A549 (cell line): ENCODE measurements around the gene CLP1.

Source experiments
- CEBPB ChIP-seq, 2 experiments: fragments of >200 bp in 1 of 2; sonication (Bioruptor Twin) in 1 of 2; formaldehyde crosslinking in 1 of 2; IDR thresholded peaks; 2 replicates each; pipeline ENCODE4 v1.6.1; 2012 to 2016
- CTCF ChIP-seq: fragments of >200 bp; sonication (Bioruptor Twin); formaldehyde crosslinking; IDR thresholded peaks from 3 replicates; pipeline ENCODE4 v1.5.1; 2016
- E2F6 ChIP-seq: IDR thresholded peaks from 2 replicates; pipeline ENCODE4 v1.6.1; 2012; ENCODE audit warnings: low read depth, borderline replicate concordance
- EHMT2 ChIP-seq: fragments of 200-600 bp; sonication (generic); IDR thresholded peaks from 2 replicates; pipeline ENCODE4 v1.6.1; 2016; ENCODE audit warnings: antibody characterized with exemption, low read depth, mild to moderate bottlenecking, moderate library complexity
- EP300 ChIP-seq, 2 experiments: fragments of >200 bp; sonication (Bioruptor Twin); formaldehyde crosslinking; IDR thresholded peaks; 2 replicates in 1 of 2; 3 replicates in 1 of 2; pipeline ENCODE4 v1.6.1; 2016 to 2017
- FOSB ChIP-seq: fragments of 250-450 bp; sonication (Bioruptor Pico); IDR thresholded peaks from 2 replicates; pipeline ENCODE4 v1.5.0; 2020; ENCODE audit warnings: mild to moderate bottlenecking, moderate library complexity
- FOXS1 ChIP-seq: fragments of 250-450 bp; sonication (Bioruptor Pico); IDR thresholded peaks from 2 replicates; pipeline ENCODE4 v1.5.0; 2020; ENCODE audit warnings: mild to moderate bottlenecking, moderate library complexity
- HEYL ChIP-seq: fragments of 250-450 bp; sonication (Bioruptor Pico); IDR thresholded peaks from 2 replicates; pipeline ENCODE4 v1.8.0; 2021; ENCODE audit warnings: mild to moderate bottlenecking, moderate library complexity
- REST ChIP-seq: fragments of 200-600 bp; sonication (generic); IDR thresholded peaks from 2 replicates; pipeline ENCODE4 v1.6.1; 2016; ENCODE audit warnings: antibody characterized with exemption, mild to moderate bottlenecking, moderate library complexity
- RFX5 ChIP-seq: fragments of 450-650 bp; IDR thresholded peaks from 2 replicates; pipeline ENCODE4 v1.7.1; 2014; ENCODE audit warnings: antibody characterized with exemption, mild to moderate bottlenecking, moderate library complexity
- SMC3 ChIP-seq: fragments of >200 bp; sonication (Bioruptor Twin); formaldehyde crosslinking; IDR thresholded peaks from 3 replicates; pipeline ENCODE4 v1.6.1; 2018; ENCODE audit warnings: inconsistent platforms
- USF2 ChIP-seq: fragments of 450-650 bp; IDR thresholded peaks from 2 replicates; pipeline ENCODE4 v1.6.1; 2014; ENCODE audit warnings: antibody characterized with exemption
- ZFP36 ChIP-seq: fragments of 450-650 bp; IDR thresholded peaks from 2 replicates; pipeline ENCODE4 v1.6.1; 2014; ENCODE audit warnings: borderline replicate concordance; ENCODE audit not compliant: partially characterized antibody

- TF ChIP-seq FOSB (no peak), CTCF (no peak), FOXS1 (CRISPR knock-in tag) (no peak), RFX5 (no peak), USF2 (no peak), HEYL (CRISPR knock-in tag) (no peak), E2F6 (no peak), CEBPB (IDR thresholded peaks at IDR 0.05) (no peak), SMC3 (no peak), EP300 (IDR thresholded peaks at IDR 0.05) (no peak), REST (no peak), ZFP36 (no peak), EHMT2 (no peak)
Measured at GRCh38 chr11:57648801-57649735, 8.5 kb upstream of the CLP1 start.
